ENCODE data around the gene AGAP1. TPM values are rescaled to one million over a fixed set of nuclear protein-coding genes. Genes with fewer than 3 reads are reported as not detected.

The AGAP1 gene
- polyA plus RNA-seq, 2 of the 4 experiments (the other 2 are of a cell fraction): 20.2 to 21.9 TPM

DNA sequence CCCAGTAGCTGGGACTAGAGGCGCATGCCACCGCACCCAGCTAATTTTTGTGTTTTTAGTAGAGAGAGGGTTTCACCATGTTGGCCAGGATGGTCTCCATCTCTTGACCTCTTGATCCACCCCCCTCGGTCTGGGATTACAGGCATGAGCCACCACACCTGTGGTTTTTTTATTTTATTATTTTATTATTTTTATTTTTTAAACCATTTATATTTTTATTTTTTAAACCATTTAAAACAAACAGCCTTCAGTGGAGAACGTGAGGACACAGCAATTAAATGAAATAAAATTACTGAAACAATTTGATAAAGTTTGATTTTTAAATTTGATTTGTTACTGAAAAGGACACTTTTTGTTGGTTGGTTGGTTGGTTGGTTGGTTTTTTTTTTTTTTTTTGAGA is 181.0 kb downstream of the AGAP1 start:
- DNase-seq (ENCODE audit: low read depth in 1 of 2, low spot score in 1 of 2) (no peak), FAIRE-seq (no peak), ATAC-seq (no peak)
- TF ChIP-seq, protein P1, sequence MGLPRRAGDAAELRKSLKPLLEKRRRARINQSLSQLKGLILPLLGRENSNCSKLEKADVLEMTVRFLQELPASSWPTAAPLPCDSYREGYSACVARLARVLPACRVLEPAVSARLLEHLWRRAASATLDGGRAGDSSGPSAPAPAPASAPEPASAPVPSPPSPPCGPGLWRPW (IDR thresholded peaks at IDR 0.05): no peak
- no peak for TF ChIP-seq RAD21 (conservative IDR thresholded peaks at IDR 0.05 in 1 of 2, IDR thresholded peaks at IDR 0.05 in 1 of 2)
- no peak for TF ChIP-seq PBX3 (IDR thresholded peaks at IDR 0.05)
- no peak for TF ChIP-seq CTCF (IDR thresholded peaks at IDR 0.05)
- no peak for TF ChIP-seq RFX5 (IDR thresholded peaks at IDR 0.05)
- TF ChIP-seq RARB (CRISPR knock-in tag; IDR thresholded peaks at IDR 0.05): no peak
- TF ChIP-seq, protein P2, sequence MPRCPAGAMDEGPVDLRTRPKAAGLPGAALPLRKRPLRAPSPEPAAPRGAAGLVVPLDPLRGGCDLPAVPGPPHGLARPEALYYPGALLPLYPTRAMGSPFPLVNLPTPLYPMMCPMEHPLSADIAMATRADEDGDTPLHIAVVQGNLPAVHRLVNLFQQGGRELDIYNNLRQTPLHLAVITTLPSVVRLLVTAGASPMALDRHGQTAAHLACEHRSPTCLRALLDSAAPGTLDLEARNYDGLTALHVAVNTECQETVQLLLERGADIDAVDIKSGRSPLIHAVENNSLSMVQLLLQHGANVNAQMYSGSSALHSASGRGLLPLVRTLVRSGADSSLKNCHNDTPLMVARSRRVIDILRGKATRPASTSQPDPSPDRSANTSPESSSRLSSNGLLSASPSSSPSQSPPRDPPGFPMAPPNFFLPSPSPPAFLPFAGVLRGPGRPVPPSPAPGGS (IDR thresholded peaks at IDR 0.05): no peak
- no peak for TF ChIP-seq ZC3H11A (IDR thresholded peaks at IDR 0.05)
- no peak for TF ChIP-seq NPAS2 (CRISPR knock-in tag; IDR thresholded peaks at IDR 0.05; ENCODE audit: borderline replicate concordance)
- Histone ChIP-seq H3K9me3 (no peaks in the 10 kb centered on the region), H3K4me3 (no peak overlapping the region), H3K27ac (no peak overlapping the region), H3K4me2 (no peak overlapping the region), H3K4me1 (peaks cover 23% of the 10 kb centered on the region)
- ChIA-PET CTCF (interaction anchor here (0.7 to 3.2 kb wide), 3 partner anchors 21 to 1456 kb away, joined by 3 to 13 read pairs (median 3); no protein-coding TSS in a partner anchor), POLR2A (no interaction called here)
- 95% methylated on average over 4 of the region's 4 CpGs for WGBS (ENCODE audit: missing lambda C conversion rate)

DNA sequence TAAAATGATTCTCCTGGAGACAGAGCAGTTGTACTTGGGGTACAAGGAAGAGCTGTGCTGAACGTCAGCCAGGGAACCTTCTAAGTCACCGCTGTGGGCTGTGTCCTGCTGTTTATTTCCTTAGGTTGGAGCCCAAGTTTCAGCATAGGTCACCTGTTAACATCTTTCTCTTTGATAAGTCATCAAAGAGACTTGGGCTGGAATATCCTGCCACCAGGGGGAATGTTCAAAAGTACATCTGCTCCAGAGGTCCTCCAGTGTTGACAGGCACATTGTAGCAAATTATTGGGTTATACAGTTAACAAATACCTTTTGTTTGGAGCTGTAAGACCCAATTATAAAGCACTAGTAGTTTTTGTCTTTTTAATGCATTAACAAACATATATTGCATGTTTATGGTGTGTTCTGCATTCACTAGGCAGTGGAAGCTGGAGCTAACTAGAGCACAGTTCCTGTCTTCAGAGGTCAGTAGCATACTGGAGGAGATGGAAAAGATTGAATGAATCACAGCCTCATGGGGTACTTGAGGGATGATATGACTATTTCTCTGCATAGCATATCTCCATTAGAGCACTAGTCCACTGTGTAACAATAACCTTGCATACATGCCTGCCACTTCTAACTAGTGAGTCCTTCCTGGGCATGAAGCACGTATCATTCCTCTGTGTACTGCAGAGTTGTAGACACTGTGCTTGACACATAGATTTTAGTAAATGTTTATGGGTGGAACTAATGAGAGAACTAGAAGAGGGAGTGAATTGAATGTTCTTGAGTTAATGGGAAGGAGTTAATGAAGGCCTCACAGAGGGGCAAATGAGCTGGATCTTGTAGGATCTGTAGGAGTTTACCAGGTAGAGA is 182.1 kb downstream of the AGAP1 start:
- peaks cover 21% of the 10 kb centered on the region for H3K4me1 ChIP-seq

GRCh38 chr2:235676536-235676799 is 182.6 kb downstream of the AGAP1 start:
- Histone ChIP-seq H3K4me3 (no peak overlapping the region), H3K4me1 (peaks cover 16% of the 10 kb centered on the region; the same call in 2 of the 3 replicates), H3K27ac (no peak overlapping the region), H3K4me2 (no peak overlapping the region), H3K9me3 (no peaks in the 10 kb centered on the region)
- CTCF ChIA-PET: interaction anchor here (0.7 to 1.9 kb wide), 5 partner anchors 8 to 81 kb away, joined by 3 to 5 read pairs (median 3); no protein-coding TSS in a partner anchor
- no peak for FAIRE-seq
- POLR2A ChIA-PET: no interaction called here
- DNase-seq (ENCODE audit: low read depth in 1 of 2, low spot score in 1 of 2): no peak
- WGBS (ENCODE audit: missing lambda C conversion rate): 82% methylated on average over 1 of the region's 1 CpG
- ATAC-seq: no peak
- no peak for TF ChIP-seq EHF (CRISPR knock-in tag; IDR thresholded peaks at IDR 0.05)
- TF ChIP-seq, protein P3, sequence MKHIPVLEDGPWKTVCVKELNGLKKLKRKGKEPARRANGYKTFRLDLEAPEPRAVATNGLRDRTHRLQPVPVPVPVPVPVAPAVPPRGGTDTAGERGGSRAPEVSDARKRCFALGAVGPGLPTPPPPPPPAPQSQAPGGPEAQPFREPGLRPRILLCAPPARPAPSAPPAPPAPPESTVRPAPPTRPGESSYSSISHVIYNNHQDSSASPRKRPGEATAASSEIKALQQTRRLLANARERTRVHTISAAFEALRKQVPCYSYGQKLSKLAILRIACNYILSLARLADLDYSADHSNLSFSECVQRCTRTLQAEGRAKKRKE (CRISPR knock-in tag; IDR thresholded peaks at IDR 0.05; ENCODE audit: low read depth): no peak
- TF ChIP-seq MAX (IDR thresholded peaks at IDR 0.05): no peak
- TF ChIP-seq RAD21 (conservative IDR thresholded peaks at IDR 0.05 in 1 of 2, IDR thresholded peaks at IDR 0.05 in 1 of 2): no peak
- TF ChIP-seq MAZ (IDR thresholded peaks at IDR 0.05; ENCODE audit: borderline replicate concordance, low read depth, low read length): no peak
- TF ChIP-seq RNF2 (IDR thresholded peaks at IDR 0.05; ENCODE audit: borderline replicate concordance, low read depth): no peak
- no peak for TF ChIP-seq NR3C1 (IDR thresholded peaks at IDR 0.05)
- TF ChIP-seq RFX5 (IDR thresholded peaks at IDR 0.05): no peak
- no peak for TF ChIP-seq CEBPB (IDR thresholded peaks at IDR 0.05)
- TF ChIP-seq SREBF2 (IDR thresholded peaks at IDR 0.05): no peak
- TF ChIP-seq GATA3 (IDR thresholded peaks at IDR 0.05; ENCODE audit: borderline replicate concordance): no peak

More for the DNA sequence above, 182.1 kb downstream of the AGAP1 start:
- ChIA-PET CTCF (interaction anchor here (0.7 to 1.9 kb wide), 6 partner anchors 8 to 1457 kb away, joined by 3 to 5 read pairs (median 3); no protein-coding TSS in a partner anchor), POLR2A (no interaction called here)
- 85% methylated on average over 3 of the region's 3 CpGs for WGBS (ENCODE audit: missing lambda C conversion rate)
- ATAC-seq (peak; percentile 52 to 59; a peak in 3 of 6 replicates), DNase-seq (ENCODE audit: low read depth in 1 of 2, low spot score in 1 of 2) (peak; percentile 12 to 21), FAIRE-seq (no peak)
- Histone ChIP-seq H3K4me3 (no peak overlapping the region), H3K4me2 (no peak overlapping the region), H3K9me3 (no peaks in the 10 kb centered on the region), H3K27ac (no peak overlapping the region)
- no peak for TF ChIP-seq CTCF (IDR thresholded peaks at IDR 0.05)

All from A549 (cell line).